Measurements from ENCODE around the gene MBNL2. TPM values are rescaled to one million over a fixed set of nuclear protein-coding genes. Genes with fewer than 3 reads are reported as not detected.

Gene MBNL2
- total RNA-seq, 1 experiment from 2014 or later, result 0.17 TPM

- Histone ChIP-seq H3K4me1 (ENCODE audit: insufficient read depth, low read length) (no peaks in the 10 kb centered on the region), H4K5ac (ENCODE audit: insufficient read length, low read depth, low read length) (no peak overlapping the region), H4K20me1 (ENCODE audit: control insufficient read depth, insufficient read depth, insufficient read length) (no peaks in the 10 kb centered on the region), H3T11ph (ENCODE audit: low read length) (no peak overlapping the region), H3K79me2 (ENCODE audit: insufficient read depth, low read length) (no peaks in the 10 kb centered on the region), H2BK20ac (ENCODE audit: low read depth, low read length, poor library complexity, severe bottlenecking) (no peak overlapping the region), H3K9me3 (ENCODE audit: control insufficient read depth, low read depth, low read length) (no peaks in the 10 kb centered on the region), H2AFZ (ENCODE audit: low read length) (no peak overlapping the region), H2BK120ac (ENCODE audit: low read depth, low read length, poor library complexity, severe bottlenecking) (no peak overlapping the region), H3K14ac (ENCODE audit: insufficient read depth, low read length) (no peak overlapping the region), H3K23me2 (ENCODE audit: insufficient read length, low read depth, low read length, poor library complexity, severe bottlenecking) (no peaks in the 10 kb centered on the region), H4K91ac (ENCODE audit: insufficient read length, low read depth, low read length) (no peak overlapping the region), H3K18ac (ENCODE audit: insufficient read length, low read depth, low read length) (no peak overlapping the region), H2BK12ac (ENCODE audit: insufficient read length, low read depth, low read length) (no peak overlapping the region), H3K23ac (ENCODE audit: insufficient read length, low read depth, low read length) (no peak overlapping the region), H2BK15ac (ENCODE audit: low read depth, low read length) (no peak overlapping the region), H3K27ac (ENCODE audit: insufficient read length, low read depth, low read length) (no peak overlapping the region), H2AK5ac (ENCODE audit: insufficient read length, low read length) (no peak overlapping the region), H3K4me2 (ENCODE audit: insufficient read depth, insufficient read length, low read length) (no peak overlapping the region), H2BK5ac (ENCODE audit: insufficient read length, low read length) (no peak overlapping the region), H4K8ac (replicated peaks; ENCODE audit: insufficient read length, low read depth, low read length) (no peak overlapping the region), H3K27me3 (ENCODE audit: insufficient read depth, low read length) (no peaks in the 10 kb centered on the region), H3K79me1 (ENCODE audit: insufficient read depth, low read depth, low read length, poor library complexity, severe bottlenecking) (no peaks in the 10 kb centered on the region), H3K56ac (ENCODE audit: insufficient read length, low read depth, low read length) (no peak overlapping the region), H3K4ac (ENCODE audit: low read depth, low read length) (no peak overlapping the region), H3K9ac (ENCODE audit: extremely low read depth, insufficient read length, low read length) (no peak overlapping the region)
- Mint-ChIP-seq H3K9me3 (no peaks in the 10 kb centered on the region), H3K36me3 (ENCODE audit: insufficient read depth in 1 of 3, low read depth in 3 of 3) (no peaks in the 10 kb centered on the region), H3K27me3 (ENCODE audit: low read depth) (peaks cover 19% of the 10 kb centered on the region), H3K4me3 (no peak overlapping the region), H3K27ac (no peak overlapping the region), H3K4me1 (no peaks in the 10 kb centered on the region)
- no peak for DNase-seq
- TF ChIP-seq CTCF (conservative IDR thresholded peaks at IDR 0.05), result peak; percentile 78
- WGBS (ENCODE audit: extremely low coverage, insufficient read length, low lambda C conversion rate), result no CpG with 5 or more reads among the region's 5 CpGs
These were observed 122.4 kb downstream of the MBNL2 start for GRCh38 chr13:97344265-97345175.

Measured in H9 (cell line).